Ishikawa (cell line): Measurements from ENCODE around the gene GALNT2.

ENCODE experiments used
- EGR1 ChIP-seq: IDR thresholded peaks from 2 replicates; pipeline ENCODE4 v1.6.1; 2012
- EP300 ChIP-seq: IDR thresholded peaks from 2 replicates; pipeline ENCODE4 v1.6.1; 2012; ENCODE audit warnings: borderline replicate concordance
- NFIC ChIP-seq: IDR thresholded peaks from 2 replicates; pipeline ENCODE4 v1.6.1; 2012
- RAD21 ChIP-seq: IDR thresholded peaks from 2 replicates; pipeline ENCODE4 v1.6.1; 2012; ENCODE audit warnings: low read depth
- TAF1 ChIP-seq: IDR thresholded peaks from 2 replicates; pipeline ENCODE4 v1.6.1; 2012; ENCODE audit warnings: low read depth, mild to moderate bottlenecking
- TCF12 ChIP-seq: IDR thresholded peaks from 2 replicates; pipeline ENCODE4 v1.6.1; 2012; ENCODE audit warnings: low read depth
- YY1 ChIP-seq: IDR thresholded peaks from 2 replicates; pipeline ENCODE4 v1.6.1; 2012; ENCODE audit warnings: low read depth
- TF ChIP-seq, protein P1 (sequence below): IDR thresholded peaks from 2 replicates; pipeline ENCODE4 v1.6.1; 2012
- TF ChIP-seq, protein P2 (sequence below): IDR thresholded peaks from 2 replicates; pipeline ENCODE4 v1.6.1; 2012; ENCODE audit warnings: low read depth, mild to moderate bottlenecking

DNA sequence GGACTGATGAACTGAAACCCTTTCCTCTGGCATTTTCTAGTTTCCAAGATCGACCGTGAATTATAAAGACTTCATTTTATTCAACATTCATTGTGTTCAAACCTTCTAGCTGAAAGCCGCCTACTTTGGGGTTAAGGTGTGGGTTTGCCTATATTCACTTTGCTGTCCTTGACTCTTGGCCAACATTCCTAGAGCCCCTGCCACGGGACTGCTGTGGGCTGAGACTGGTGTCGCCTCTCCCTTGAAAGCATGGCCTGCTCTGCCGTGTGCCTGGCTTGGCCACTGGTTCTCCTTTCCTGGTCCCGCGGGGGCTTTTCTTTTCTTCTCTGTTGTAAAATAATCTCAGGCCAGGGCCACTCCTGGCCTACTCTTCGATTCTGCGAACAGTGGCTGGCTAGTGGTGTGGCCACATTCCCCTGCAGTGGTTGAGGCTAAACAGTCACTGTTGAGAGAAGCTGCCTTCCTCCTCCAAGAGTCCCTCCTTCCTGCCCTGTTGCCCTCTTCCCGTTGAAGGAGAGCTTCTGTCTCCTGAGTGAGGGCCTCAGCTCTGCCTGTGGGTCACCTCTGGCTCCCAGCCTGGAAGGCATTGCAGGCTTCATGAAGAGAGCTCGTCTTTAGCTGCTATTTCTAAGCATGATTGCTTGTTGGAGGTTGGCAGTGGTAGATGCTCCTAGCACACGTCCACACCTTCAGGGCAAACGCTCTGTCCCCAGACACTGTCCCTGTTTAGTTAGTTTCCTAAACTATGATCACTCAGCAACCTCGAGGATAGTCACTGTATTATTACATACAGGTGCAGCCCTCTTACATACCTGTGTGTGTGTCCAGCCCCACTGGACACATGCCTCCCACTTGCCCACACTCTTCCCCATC, 80.5 kb downstream of the GALNT2 start:
- no peak for TF ChIP-seq RAD21
- TF ChIP-seq NFIC, result no peak
- TF ChIP-seq EGR1, result no peak
- TF ChIP-seq YY1, result no peak
- TF ChIP-seq EP300, result no peak
- TF ChIP-seq, protein P1, sequence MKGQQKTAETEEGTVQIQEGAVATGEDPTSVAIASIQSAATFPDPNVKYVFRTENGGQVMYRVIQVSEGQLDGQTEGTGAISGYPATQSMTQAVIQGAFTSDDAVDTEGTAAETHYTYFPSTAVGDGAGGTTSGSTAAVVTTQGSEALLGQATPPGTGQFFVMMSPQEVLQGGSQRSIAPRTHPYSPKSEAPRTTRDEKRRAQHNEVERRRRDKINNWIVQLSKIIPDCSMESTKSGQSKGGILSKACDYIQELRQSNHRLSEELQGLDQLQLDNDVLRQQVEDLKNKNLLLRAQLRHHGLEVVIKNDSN, result no peak
- no peak for TF ChIP-seq TCF12
- TF ChIP-seq TAF1, result no peak
- TF ChIP-seq, protein P2, sequence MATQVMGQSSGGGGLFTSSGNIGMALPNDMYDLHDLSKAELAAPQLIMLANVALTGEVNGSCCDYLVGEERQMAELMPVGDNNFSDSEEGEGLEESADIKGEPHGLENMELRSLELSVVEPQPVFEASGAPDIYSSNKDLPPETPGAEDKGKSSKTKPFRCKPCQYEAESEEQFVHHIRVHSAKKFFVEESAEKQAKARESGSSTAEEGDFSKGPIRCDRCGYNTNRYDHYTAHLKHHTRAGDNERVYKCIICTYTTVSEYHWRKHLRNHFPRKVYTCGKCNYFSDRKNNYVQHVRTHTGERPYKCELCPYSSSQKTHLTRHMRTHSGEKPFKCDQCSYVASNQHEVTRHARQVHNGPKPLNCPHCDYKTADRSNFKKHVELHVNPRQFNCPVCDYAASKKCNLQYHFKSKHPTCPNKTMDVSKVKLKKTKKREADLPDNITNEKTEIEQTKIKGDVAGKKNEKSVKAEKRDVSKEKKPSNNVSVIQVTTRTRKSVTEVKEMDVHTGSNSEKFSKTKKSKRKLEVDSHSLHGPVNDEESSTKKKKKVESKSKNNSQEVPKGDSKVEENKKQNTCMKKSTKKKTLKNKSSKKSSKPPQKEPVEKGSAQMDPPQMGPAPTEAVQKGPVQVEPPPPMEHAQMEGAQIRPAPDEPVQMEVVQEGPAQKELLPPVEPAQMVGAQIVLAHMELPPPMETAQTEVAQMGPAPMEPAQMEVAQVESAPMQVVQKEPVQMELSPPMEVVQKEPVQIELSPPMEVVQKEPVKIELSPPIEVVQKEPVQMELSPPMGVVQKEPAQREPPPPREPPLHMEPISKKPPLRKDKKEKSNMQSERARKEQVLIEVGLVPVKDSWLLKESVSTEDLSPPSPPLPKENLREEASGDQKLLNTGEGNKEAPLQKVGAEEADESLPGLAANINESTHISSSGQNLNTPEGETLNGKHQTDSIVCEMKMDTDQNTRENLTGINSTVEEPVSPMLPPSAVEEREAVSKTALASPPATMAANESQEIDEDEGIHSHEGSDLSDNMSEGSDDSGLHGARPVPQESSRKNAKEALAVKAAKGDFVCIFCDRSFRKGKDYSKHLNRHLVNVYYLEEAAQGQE, result no peak
